AG09309 (cell line): Measurements from ENCODE around the gene CIITA.

Experiments
- DNase-seq: peaks from one replicate; pipeline ENCODE4 v3.0.0-alpha.2; 2010; ENCODE audit warnings: low read depth
- H3K4me3 ChIP-seq: 2 replicates; pipeline ENCODE4 v1.5.1; 2011; ENCODE audit warnings: mild to moderate bottlenecking, low read depth, low read length, moderate library complexity; ENCODE audit not compliant: control insufficient read depth
- TF ChIP-seq, protein P1 (sequence below): IDR thresholded peaks from 2 replicates; pipeline ENCODE4 v1.5.1; 2011; ENCODE audit warnings: mild to moderate bottlenecking, low read depth, low read length, inconsistent platforms; ENCODE audit not compliant: insufficient read depth, control insufficient read depth; ENCODE audit errors: missing control alignments

Gene CIITA

DNA sequence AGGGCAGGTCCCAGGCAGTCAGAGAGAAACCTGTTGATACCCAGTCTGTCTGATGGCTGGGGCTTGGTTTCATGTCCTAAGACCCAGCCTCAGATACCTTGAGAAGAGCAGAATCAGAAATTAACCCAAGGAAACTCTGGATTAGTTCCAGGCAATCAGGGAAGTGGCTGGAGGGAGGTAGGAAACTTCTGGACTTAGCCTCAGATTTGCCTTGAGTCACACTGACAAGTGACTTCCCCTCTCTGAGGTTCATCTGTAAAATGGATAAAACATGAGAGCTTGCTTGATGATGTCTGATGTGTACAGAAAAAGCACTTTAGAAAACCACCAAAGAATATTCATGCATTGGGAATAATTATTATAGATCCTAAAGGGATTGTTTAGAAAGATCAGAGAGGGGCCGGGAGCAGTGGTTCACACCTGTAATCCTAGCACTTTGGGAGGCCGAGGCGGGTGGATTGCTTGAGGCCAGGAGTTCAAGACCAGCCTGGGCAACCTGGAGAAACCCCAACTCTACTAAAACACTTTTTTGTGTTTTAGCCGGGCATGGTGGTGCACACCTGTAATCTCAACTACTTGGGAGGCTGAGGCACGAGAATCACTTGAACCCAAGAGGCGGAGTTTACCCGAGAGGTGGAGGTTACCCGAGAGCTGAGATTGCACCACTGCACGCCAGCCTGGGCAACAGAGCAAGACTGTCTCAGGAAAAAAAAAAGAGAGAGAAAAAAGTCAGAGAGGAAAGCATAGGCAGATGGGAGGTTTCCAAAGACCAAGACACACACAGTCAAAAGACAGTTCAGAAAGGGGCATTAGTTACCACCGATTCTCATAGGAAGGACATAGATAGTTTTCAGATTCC is 3.8 kb downstream of the CIITA start:
- TF ChIP-seq, protein P1, sequence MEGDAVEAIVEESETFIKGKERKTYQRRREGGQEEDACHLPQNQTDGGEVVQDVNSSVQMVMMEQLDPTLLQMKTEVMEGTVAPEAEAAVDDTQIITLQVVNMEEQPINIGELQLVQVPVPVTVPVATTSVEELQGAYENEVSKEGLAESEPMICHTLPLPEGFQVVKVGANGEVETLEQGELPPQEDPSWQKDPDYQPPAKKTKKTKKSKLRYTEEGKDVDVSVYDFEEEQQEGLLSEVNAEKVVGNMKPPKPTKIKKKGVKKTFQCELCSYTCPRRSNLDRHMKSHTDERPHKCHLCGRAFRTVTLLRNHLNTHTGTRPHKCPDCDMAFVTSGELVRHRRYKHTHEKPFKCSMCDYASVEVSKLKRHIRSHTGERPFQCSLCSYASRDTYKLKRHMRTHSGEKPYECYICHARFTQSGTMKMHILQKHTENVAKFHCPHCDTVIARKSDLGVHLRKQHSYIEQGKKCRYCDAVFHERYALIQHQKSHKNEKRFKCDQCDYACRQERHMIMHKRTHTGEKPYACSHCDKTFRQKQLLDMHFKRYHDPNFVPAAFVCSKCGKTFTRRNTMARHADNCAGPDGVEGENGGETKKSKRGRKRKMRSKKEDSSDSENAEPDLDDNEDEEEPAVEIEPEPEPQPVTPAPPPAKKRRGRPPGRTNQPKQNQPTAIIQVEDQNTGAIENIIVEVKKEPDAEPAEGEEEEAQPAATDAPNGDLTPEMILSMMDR = no peak
- DNase-seq = no peak
- H3K4me3 ChIP-seq = no peak overlapping the region

DNA sequence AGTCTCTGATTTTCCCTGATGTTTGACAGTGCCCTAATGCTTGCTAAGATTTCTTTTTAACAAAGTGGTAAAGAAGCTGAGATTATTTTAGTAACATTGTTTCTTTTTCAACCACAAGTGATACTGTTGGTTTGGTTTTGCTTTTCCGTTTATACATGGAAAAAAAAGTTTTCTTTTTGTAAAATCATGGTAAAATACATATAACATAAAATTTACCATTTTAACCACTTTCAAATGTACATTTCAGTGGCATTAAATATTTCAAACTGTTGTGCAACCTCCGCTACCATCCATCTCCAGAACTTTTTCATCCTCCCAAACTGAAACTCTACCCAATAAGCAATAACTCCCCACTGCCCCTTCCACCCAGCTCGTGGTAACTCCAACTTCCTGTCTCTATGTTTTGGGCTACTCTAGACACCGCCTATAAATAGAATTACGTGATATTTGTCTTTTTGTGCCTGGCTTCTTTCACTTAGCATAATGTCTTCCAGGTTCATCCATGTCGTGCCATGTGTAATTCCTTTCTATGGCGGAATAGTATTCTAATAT is 4.6 kb downstream of the CIITA start:
- no peak overlapping the region for H3K4me3 ChIP-seq
- TF ChIP-seq, protein P1 = no peak
- no peak for DNase-seq

DNA sequence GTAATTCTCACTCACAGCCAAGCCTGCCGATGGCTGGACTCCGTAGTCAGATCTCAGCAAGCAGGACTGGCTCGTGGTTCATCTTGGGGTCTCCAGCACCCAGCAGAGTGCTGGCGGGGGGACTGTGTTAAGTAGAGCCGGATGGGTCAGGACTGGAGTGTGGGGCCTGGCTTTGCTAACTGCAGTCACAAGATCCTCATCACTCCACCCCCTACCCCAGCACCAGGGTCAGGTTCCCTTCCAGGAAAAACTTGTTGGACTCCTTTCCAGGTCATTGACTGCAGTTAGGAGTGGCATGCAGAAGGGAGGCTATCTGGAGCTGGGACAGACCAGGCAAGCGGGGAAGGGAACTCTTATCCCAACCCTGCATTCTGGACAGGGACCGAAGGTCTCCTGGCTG is 6.0 kb downstream of the CIITA start:
- DNase-seq = no peak
- H3K4me3 ChIP-seq = no peak overlapping the region
- TF ChIP-seq, protein P1 = no peak

DNA sequence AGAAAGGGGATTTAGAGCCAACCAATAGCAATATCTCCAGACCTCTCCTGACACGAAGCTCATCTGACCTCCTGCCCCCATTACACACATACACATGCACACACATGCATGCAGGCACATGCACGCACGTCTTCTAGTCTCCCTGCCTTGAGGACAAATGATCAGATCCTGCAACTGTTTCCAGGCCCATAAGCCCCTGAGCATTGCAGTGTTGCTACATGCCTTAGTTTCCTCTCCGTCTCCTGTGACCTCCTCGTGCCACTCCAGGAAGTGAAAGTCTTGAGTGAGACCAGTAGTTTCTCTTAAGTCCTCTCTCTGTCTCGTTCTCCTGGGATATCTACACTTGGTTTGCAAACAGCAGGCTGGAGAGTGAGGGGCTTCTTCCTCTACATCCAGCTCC is 8.2 kb downstream of the CIITA start:
- H3K4me3 ChIP-seq = no peak overlapping the region
- TF ChIP-seq, protein P1 = no peak
- DNase-seq = no peak

DNA sequence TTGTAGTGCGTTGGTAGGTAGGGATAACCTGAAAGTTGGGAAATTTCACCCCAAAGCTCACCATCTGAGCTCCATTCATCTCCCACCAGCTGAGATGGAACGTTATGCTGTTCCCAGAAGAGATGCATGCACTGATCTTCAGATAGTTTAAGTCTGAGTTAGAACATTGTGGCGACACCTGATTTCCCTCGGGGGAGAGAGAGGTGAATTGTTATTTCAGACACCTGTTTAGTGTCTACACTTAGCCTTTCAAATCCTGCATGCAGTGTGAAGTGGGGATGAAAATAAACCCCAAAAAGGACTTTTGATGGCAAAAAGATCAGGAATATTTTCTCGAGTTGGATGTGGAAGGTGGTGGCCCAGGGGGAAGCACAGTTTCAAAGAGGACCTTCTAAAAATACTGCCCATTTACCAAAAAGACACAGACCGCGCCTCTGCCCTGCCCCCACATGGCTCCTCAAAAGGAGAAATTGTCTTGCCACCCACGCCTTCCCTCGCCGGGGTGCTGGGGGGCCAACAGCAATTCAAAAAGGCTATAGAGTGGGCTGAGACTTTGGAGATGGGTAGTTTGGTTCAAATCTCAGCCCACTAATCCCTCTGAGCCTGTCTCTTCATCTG is 11.4 kb downstream of the CIITA start:
- DNase-seq = no peak
- TF ChIP-seq, protein P1 = no peak
- no peak overlapping the region for H3K4me3 ChIP-seq

DNA sequence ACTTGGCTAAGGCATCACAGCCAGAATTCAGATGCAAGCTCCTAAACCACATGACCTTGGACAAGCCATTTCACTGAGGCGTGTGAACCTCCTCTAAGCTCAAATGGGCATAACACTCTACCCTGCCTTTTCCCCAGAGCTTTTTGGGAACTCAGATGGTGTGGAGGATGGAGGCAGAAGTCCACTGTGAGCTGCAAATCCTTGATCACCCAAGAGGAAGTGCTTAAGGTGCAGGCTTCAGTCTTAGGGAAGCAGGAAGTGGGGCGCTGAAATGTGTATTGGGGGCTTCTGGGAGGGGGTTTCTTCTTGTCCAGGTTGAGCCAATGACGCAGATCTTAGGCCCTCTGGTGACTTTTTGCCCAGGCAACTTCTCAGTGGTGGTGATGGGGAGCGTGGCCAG is 12.9 kb downstream of the CIITA start:
- no peak for DNase-seq
- TF ChIP-seq, protein P1 = no peak
- H3K4me3 ChIP-seq = no peak overlapping the region
